Measurements from ENCODE around the gene CHD2.
"Not testable (repeated sequence)": the region's sequence is repeated elsewhere in the genome, so short reads cannot be mapped to it uniquely, and the experiment has no call there.

CHD2 gene

DNA sequence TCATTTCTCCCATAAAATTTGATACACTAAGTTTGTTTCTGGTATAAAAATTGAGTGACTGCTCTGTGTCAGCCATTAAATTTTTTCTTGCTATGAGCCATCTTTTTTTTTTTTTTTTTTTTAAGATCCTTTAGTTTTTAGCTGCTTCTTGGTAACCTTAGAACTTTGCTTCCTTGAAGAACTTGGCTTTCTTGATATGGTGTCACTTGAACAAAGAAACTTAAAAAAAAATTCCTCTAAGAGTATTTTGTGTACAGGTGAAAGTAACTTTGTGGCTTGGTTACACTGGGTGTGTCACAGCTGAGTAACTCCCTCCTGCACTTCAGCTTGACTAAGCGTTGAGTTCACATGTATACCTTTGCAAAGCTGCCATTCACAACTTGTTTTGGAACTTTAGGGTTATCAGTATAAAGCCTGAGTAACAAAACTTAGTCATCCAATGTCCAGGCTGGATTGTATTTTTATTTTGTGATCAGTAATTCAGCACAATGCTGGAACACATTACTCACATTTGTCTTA lies 6.5 kb downstream of the CHD2 start:
- no peak for DNase-seq

DNA sequence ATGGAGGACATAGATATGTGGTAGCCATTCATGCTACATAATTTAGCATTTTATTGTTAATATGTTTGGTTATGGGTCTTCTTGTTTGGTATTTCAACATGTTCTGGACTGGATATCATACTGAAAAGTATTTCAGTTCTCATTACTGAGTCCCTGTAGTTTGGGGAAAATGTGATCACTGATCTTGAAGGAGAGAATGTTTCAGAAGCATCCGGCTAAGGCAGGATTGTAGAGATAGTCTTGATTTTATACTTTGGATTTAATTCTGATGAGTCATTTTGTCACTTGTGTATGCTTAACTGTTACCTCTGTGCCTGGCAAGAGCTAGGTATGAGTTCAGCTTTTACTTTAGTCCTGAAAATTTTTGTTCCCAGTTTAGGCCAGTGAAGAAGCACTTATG lies 7.1 kb downstream of the CHD2 start:
- DNase-seq, result no peak

DNA sequence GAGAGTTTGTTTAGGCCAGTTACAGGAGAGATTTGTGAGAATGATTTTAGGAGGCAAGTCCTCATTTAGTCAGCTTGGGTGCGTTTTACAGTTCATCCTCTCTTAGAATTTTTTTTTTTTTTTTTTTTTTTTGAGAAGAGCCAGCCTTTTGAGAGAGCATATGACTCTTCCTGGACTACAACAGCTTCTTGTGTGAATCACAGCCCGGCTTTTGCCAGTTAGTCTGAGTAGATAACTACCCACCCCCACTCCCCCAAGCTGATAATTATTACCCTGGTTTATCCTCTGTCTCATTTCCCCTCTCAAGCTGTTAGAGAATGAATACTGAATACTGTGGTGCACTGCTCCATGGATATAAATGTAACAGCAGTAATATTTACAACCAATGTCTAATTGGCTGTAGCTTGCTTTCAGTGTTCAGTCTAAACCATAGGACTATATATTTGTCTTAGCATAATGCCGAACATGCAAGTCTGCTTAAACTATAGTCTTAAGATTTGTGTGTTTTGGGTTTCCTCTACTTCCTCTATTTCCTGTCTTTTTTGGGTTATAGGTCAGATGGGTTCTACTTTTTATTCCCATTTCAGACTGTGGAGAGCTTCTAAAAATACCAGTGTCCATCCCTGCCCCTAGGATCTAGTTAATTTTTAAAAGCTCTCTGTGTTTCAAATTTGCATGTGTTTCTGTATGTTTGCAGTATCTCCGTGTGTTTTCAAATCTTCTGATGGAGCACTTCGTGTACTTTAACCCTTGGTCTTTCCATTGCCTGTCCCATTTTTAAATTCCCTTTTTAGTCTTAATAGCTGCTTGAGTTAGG lies 8.0 kb downstream of the CHD2 start:
- DNase-seq, result no peak

DNA sequence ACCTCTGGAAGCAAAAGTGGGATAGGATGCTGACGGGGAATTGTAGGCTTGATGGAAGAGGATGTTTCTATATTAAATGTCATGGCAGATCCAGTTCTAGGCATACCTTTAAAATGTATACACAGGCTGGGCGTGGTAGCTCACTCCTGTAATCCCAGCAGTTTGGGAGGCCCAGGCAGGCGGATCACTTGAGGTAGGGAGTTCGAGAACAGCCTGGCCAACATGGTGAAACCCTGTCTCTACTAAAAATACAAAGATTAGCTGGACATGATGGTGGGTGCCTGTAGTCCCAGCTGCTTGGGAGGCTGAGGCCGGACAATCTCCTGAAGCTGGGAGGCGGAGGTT lies 8.6 kb downstream of the CHD2 start:
- DNase-seq, result no peak

DNA sequence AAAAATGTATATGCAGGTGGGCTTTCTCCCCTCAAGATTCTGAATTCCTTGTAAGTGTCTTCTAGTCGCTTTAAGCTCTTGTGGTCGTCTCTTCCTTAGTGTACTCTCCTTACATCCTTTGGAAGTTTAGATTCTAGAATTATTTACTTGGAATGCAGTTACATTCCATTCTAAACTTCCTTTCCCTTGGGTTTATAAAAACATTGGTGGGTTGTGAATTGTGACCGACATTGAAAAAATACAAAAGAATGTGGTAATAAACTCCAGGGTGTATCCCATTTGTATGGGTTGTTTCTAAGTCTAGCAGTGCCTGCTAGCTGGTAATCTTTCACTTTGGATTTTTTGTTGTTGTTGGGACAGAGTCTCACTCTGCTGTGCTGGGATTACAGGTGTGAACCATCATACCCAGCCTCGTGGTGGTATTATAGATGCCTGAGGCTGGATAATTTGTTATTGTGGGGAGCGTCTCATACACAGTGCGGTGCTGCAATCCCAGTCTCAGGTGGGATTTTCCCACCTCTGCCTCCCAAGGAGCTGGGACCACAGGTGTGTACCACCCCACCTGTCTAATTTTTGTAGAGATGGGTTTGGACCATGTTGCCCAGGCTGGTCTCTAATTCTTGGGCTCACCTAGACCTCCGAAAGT lies 9.1 kb downstream of the CHD2 start:
- DNase-seq, result no peak

DNA sequence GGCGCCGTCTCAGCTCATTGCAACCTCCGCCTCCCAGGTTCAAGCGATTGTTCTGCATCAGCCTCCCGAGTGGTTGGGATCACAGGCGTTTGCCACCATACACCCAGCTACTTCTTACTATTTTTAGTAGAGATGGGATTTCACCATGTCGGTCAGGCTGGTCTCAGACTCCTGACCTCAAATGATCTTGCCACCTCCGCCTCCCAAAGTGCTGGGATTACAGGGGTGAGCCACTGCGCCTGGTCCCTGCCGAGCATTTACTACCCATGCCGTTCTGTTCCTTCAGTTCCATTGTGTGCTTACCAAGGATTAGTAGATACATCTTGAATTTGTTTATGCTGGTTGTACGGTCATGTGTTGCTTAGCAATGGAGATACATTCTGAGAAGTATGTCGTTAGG lies 10.3 kb downstream of the CHD2 start:
- no peak for DNase-seq

DNA sequence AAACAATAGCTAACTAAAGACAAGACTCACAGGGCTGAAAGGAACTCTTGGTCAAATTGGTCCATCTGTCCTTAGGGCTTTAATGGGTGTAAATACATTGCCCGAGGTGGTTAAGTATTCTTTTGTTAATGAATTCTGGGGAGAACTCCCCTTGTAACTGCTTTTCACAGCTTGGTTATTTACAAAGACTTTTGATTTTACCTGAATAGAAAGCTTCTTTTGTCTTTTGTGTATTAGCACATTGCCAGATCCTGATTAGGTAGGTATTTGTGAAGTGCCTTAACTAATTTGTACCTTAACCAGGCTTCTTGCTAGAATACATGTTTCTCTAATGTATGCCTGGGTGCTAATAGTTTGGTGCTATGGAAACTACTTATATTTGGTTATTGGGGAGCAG lies 14.0 kb downstream of the CHD2 start:
- DNase-seq, result no peak

DNA sequence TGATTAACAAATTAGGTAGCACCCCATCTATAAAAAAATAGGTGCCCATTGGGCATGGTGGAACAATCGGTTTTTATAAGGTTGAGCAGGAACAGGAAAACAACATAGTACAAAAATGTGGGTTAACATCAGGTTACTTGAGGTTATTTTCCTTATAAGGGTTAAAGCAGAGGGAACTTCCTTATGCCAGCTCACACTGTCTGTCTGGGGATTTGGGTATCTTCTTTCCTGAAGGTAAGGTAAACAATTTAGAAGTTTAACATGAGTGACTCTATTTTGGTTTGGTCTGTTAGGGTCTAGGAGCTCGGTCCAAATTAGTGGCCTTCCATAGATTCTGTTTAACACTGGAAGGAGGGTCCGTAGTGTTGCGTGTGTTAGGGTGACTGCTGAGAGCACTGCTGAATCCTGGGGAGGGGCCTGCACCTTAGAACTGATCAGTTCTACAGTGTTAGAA lies 14.7 kb downstream of the CHD2 start:
- no peak for DNase-seq

DNA sequence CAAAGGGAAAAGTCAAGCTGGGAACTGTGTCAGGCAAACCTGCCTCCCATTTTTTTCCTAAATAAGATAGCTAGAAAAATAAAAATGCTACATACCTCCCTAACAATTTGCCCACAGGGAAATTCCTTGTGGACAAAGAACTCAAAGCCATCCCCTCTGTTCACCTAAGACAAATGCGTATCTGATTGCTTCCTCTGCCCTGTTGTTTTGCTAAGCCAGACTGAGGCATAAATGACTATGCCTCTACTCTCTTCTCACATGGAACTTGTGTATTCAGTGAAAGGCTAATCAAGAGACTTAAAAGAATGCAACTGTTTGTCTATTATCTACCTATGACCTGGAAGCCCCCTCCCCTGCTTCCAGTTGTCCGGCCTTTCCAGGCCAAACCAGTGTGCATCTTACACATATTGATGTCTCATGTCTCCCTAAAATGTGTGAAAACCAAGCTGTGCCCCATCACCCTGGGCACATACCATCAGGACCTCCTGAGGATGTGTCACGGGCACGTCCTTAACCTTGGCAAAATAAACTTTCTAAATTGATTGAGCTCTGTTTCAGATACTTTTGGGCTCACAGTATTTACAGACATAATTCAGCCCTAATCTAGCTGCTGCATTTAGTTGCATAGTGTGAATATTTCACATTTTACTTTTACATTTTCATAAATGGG lies 15.8 kb downstream of the CHD2 start:
- DNase-seq, result no peak

DNA sequence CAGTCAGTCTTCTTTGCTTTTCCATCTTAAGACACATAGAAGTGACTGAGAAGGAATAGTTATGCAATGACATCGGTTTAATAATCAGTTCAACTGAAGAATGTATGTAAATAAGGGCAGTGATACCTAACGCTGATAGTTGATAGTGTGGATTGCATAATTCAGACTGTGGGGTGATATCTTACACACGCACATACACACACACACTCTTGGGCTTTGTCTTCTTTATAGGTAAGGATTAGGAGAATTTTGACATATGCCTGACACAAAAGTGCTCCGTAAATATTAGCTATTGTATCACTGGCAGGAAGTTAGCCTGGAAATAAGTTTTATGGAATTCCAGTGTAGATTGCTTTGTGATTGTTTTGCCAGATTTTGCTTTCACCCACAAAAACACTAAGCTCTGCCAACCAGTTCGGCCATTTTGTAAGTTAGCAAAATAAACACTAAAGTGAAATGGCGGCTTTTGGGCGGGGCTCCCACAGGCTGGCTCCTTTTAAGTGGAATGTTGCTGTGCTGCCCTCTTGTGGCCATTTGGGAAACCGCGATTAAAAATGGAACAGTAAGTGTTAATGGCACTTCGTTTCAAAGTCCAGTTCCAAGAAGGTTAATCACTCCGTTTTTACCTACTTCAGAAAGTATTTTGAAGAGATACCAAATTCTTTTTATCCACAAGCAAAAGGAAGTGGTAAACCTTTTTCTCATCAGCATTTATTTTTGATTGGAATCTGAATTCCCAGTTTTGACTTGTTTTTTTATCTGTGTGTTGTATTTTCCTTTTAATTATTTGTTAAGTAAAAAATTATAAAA lies 17.7 kb downstream of the CHD2 start:
- peak; percentile 99 for DNase-seq

DNA sequence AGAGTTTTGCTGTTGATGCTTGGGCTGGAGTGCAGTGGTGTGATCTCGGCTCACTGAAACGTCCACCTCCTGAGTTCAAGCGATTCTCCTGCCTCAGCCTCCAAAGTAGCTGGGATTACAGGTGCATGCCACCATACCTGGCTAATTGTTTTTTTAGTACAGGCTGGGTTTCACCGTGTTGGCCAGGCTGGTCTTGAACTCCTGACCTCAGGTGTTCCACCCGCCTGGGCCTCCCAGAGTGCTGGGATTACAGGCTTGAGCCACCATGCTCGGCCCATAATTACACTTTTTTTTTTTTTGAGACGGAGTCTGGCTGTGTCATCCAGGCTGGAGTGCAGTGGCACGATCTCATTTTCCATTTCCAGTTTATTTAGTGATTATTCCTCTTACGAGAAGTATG lies 18.8 kb downstream of the CHD2 start:
- not testable (repeated sequence) for DNase-seq

DNA sequence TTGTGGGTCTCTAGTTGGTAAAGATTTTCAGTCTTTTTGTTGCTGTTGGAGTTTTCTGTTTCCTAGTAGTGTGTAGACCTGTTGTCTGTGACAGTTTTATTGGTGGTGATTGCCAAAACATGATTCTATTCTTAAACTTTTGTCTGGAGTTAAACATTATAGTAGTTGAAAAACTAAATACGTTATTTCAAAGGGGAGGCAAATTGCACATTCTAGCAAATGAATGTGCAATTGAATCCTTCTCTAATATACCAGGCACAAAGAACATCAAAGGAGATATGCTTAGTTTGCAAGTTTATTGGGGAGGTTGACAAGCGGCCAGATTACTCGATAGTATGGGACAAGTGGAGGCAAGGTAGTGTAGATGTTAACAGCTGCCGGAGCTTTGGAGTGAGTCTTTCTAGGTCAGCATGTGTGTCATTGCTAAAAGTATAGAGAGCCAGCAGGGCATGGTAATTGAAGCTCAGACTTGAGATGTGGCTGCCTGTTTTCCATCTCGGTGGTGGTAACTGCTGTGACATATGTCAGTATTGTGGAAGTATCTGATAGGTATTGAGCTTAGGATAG lies 20.6 kb downstream of the CHD2 start:
- no peak for DNase-seq

DNA sequence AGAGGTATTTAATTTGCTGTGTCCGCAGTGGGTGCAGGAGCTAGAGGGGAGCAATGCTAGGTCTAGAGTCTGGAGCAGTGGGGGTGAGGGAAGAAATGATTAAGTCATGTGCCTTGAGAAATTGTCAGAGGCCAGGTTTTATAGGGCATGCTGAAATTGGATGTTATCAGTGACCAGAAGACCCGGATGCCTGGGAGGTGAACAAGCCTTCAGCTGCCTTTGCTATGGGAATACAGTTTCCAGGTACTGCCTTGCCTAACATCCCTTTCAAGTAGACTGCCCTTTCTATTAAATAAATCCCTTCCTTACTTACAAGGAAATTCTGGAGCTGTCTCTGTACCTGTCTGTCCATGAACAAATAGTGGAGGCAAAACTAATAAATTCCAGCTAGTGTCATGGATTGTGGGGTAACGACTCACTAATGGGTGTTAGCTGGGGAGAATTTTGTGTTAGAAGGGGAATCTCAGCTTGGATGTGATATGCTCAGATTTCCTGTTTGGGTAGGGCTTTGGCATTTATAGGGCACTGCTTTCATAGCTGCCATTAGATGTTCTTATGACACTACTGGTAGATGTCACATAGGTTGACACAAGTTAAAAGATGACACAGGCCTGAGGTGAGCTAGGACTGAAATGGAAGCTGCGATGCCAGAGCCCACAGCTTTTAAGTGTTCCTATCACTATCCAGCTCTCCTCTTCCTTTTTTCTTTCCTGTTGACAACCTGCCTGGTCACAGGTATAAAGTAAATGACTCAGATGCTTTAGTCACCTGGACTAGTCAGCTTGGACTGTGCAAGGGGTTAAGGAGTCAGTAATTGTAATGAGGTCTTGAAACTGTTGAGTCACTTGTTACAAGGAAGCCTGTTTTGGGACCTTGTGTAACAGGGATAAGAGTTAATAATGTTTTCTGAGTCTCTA lies 21.3 kb downstream of the CHD2 start:
- no peak for DNase-seq

DNA sequence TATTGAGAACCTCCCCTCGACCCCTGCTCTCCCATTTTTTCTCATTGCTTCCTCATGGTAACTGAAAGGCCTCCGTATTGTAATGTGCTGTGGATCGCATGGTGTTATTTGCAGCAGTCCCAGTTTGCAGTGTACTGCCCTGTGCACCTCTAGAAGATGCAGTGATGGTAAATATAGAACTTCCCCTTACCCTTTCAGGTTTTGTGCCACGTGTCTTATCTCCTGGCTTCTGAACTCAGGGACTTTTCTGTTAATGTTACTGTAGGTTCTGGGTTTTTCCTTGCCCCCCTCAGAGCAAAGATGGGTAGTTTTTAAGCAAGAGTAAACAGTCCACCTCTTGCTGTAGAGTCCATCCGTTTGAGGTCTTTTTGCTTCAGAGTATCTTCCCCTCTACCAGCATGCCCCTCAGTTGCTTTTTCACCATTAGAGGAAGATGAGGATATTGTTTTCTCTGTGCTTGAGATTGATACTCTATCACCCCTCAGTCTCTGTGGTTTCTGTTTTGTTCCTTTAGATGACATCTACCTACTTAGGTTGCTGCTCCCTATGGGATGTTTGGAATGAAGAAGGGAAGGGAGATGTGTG lies 22.4 kb downstream of the CHD2 start:
- DNase-seq, result no peak

DNA sequence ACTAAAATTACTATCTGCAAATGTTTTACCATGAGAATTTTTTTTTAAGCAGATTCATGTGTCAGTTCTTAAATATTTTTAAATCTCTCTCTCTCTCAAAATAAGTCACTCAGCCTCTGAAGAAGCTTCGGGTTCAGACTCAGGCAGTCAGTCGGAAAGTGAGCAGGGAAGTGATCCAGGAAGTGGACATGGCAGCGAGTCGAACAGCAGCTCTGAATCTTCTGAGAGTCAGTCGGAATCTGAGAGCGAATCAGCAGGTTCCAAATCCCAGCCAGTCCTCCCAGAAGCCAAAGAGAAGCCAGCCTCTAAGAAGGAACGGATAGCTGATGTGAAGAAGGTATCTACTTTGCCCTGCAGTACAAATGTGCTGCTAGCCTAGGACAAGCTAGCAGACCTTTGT lies 24.1 kb downstream of the CHD2 start:
- no peak for DNase-seq

DNA sequence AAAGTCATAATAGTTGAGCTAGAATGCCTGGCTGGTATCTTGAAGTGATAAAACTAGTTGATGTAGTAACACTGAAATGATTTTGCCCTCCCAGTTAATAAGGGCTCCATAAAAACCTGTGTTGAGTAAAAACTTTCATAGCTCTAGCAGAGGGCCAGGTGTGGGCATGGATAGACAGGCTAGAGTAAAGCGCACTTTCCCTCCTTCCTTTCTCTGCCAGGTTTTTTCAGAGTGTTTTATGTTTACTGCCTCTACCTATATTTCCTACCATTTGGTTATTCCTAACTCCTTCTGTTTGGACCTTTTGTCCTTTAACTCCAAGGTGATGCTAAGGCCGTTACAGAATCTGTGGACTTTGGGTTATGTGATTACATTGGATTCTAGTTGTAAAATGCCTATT lies 25.3 kb downstream of the CHD2 start:
- DNase-seq, result no peak

DNA sequence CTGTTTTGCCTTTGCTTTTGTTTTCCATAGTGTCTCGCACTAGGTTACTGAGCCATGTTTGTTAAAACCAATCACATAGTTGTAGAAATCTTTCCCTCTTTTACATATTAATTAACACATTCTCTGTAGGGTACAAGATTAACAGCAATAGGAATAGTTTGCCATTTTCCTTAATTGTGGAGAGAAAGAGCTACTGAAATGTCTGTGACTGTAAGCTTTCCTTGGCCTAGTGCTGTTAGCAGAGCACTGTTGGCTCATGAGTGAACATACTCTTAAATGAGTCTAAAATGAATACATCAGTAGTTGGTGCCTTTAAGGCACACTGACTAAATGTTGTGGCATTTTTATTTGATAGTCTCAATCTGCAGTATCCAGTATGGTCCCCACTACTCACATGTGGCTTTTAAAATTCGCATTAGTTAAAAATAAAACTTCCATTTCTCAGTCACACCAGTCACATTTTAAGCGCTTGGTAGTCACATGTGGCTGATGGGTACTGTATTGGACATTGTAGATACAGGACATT lies 28.2 kb downstream of the CHD2 start:
- DNase-seq, result no peak

DNA sequence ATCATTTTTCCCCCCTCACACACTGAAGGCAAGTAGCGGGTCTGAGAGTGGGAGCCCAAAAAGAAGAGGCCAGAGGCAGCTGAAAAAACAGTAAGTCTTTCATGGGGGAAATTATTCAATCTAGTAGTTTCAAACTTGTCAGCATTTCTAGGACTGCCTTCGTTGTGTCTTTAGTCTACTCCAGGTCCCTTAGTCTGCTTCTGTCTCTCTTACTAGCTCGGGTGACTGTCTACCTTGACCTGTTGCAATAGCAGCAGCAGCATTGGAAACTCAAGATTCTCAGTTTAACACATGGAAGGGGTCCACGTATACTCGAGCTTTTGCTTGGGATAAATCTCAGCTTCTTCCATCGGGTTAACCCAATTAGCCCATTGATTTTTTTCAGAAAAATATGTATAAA lies 28.9 kb downstream of the CHD2 start:
- DNase-seq, result no peak

DNA sequence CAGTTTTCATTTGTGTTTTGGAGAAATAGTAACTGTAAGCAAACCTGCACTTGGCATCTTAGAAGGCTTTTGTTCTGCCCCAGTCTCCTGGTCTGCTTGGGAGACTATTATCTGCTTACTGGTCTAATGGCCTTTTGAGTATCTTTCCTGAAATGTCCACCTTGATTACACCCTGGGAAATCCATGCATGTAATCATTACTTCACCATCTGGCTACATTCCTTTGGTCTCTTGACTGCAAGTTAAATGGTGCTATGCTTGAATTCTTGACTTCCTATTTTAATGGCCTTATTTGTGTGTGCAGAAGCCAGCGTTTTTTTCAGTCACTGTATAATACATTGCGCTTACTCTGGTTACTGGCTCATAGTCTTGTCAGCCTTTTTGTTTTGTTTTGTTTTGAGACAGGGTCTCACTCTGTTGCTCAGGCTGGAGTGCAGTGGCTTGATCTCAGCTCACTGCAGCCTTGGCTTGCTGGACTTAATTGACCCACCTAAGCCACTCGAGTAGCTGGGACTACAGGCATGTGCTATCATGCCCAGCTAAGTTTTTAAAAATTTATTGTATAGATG lies 30.0 kb downstream of the CHD2 start:
- no peak for DNase-seq

DNA sequence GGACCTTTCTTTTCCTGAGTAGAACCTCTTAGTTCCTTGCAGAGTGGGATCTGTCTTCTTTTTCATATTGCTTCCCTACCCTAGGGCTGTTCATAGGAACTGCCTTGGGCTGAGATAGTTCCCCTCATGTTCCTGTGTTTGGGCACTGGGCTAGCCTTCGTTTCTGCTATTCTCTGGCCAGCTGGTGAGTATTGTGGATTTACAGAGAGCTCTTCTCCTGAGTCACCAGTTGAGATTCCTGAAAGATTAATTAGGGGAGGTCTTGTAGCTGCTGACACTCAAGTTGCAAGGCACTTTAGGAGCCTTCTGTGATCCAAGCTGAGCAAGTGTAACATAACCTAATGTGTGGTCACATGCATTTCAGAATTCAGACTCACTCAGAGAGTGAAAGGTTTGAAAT lies 30.7 kb downstream of the CHD2 start:
- peak; percentile 53 for DNase-seq

All from eye (tissue), 1 donor.